Measurements from ENCODE around the gene UNC79. TPM values are rescaled to one million over a fixed set of nuclear protein-coding genes. Genes with fewer than 3 reads are reported as not detected.

UNC79 gene
- total and polyA plus RNA-seq, 10 of the 15 experiments (the other 5 are each of a cell fraction or from before 2014, with no cell fraction given), result 0.04 to 0.29 (median 0.14) TPM

- Histone ChIP-seq H3K9me3 (replicated peaks; ENCODE audit: control insufficient read depth, insufficient read depth, low read length) (no peaks in the 10 kb centered on the region), H2AFZ (ENCODE audit: control insufficient read depth, low read depth, low read length) (no peak overlapping the region), H3K4me3 (no peak overlapping the region), H3K9ac (ENCODE audit: control insufficient read depth, insufficient read depth, low read length) (no peak overlapping the region), H3K27me3 (replicated peaks in 1 of 2; ENCODE audit: control insufficient read depth in 2 of 2, insufficient read depth in 2 of 2, low read length in 1 of 2) (peaks cover 0 to 2% of the 10 kb centered on the region in 2 experiments; a peak in 1 of 4 replicates), H3K36me3 (ENCODE audit: control insufficient read depth in 2 of 2, insufficient read depth in 2 of 2, low read length in 1 of 2) (no peaks in the 10 kb centered on the region), H4K20me1 (ENCODE audit: control insufficient read depth, insufficient read depth) (no peaks in the 10 kb centered on the region), H3K79me2 (ENCODE audit: control insufficient read depth, insufficient read depth, low read length) (no peaks in the 10 kb centered on the region), H3K4me2 (ENCODE audit: control insufficient read depth, insufficient read depth) (no peak overlapping the region), H3K4me1 (ENCODE audit: control insufficient read depth, insufficient read depth, low read length) (no peaks in the 10 kb centered on the region), H3K27ac (ENCODE audit: control insufficient read depth, insufficient read depth) (no peak overlapping the region)
- ChIA-PET CTCF (no interaction called here), POLR2A (no interaction called here), SMC1A (ENCODE audit: uncharacterized antibody, unreplicated experiment) (no interaction called here), RAD21 (ENCODE audit: unreplicated experiment) (no interaction called here)
- no TSS peak for BruUV-seq (replicated peaks)
- in situ Hi-C loops (cut with MboI), result no loop called here
- ATAC-seq (no peak), FAIRE-seq (no peak), DNase-seq (ENCODE audit: low read depth, low spot score) (no peak)
- intact Hi-C loops (cut with micrococcal nuclease; ENCODE audit: unreplicated experiment), result no loop called here
- WGBS (ENCODE audit: insufficient coverage, insufficient replicate concordance, low lambda C conversion rate, missing lambda C conversion rate), result 41% methylated on average over 13 of the region's 13 CpGs
- TF ChIP-seq HCFC1 (IDR thresholded peaks at IDR 0.05; ENCODE audit: low read length), result no peak
- TF ChIP-seq NR2C1 (IDR thresholded peaks at IDR 0.05), result no peak
- no peak for TF ChIP-seq NKRF (conservative IDR thresholded peaks at IDR 0.05)
- TF ChIP-seq BCL3 (IDR thresholded peaks at IDR 0.05; ENCODE audit: borderline replicate concordance, insufficient read depth, low read depth, low read length, poor library complexity, severe bottlenecking), result no peak
- TF ChIP-seq IKZF2 (IDR thresholded peaks at IDR 0.05), result no peak
- TF ChIP-seq CTCF (IDR thresholded peaks at IDR 0.05 in 2 of 3, conservative IDR thresholded peaks at IDR 0.05 in 1 of 3; ENCODE audit: control insufficient read depth in 2 of 3, extremely low read depth in 1 of 3, insufficient read depth in 1 of 3, low read depth in 3 of 3, low read length in 3 of 3), result no peak
- no peak for TF ChIP-seq REST (IDR thresholded peaks at IDR 0.05; ENCODE audit: low read depth, low read length)
- no peak for TF ChIP-seq HDAC2 (IDR thresholded peaks at IDR 0.05)
- no peak for TF ChIP-seq MEF2B (IDR thresholded peaks at IDR 0.05; ENCODE audit: partially characterized antibody, poor library complexity, severe bottlenecking)
- no peak for TF ChIP-seq SIN3A (IDR thresholded peaks at IDR 0.05; ENCODE audit: low read depth, low read length)
- no peak for TF ChIP-seq TBL1XR1 (IDR thresholded peaks at IDR 0.05; ENCODE audit: low read depth, low read length)
- TF ChIP-seq MTA3 (IDR thresholded peaks at IDR 0.05; ENCODE audit: borderline replicate concordance, low read length), result no peak
- no peak for TF ChIP-seq USF2 (IDR thresholded peaks at IDR 0.05; ENCODE audit: borderline replicate concordance, low read depth, low read length)
Observed at GRCh38 chr14:93720981-93721483, 290.3 kb downstream of the UNC79 start.
